Measurements from ENCODE around the gene C13orf46.

GRCh38 chr13:113974304-113975281 lies 717 bp upstream of the C13orf46 start:
- no peak for TF ChIP-seq POLR2AphosphoS5 (IDR thresholded peaks at IDR 0.05; ENCODE audit: low read depth, low read length)
- no peak for TF ChIP-seq POLR2A (IDR thresholded peaks at IDR 0.05; ENCODE audit: low read depth, low read length)
- no peak for TF ChIP-seq TAF1 (IDR thresholded peaks at IDR 0.05; ENCODE audit: low read depth, low read length)

Data from GM12891 (cell line).